ENCODE measurements around the gene FADS3.
A peak's percentile ranks its signal among the peaks of the same experiment; 100 is the strongest.

Gene FADS3

DNA sequence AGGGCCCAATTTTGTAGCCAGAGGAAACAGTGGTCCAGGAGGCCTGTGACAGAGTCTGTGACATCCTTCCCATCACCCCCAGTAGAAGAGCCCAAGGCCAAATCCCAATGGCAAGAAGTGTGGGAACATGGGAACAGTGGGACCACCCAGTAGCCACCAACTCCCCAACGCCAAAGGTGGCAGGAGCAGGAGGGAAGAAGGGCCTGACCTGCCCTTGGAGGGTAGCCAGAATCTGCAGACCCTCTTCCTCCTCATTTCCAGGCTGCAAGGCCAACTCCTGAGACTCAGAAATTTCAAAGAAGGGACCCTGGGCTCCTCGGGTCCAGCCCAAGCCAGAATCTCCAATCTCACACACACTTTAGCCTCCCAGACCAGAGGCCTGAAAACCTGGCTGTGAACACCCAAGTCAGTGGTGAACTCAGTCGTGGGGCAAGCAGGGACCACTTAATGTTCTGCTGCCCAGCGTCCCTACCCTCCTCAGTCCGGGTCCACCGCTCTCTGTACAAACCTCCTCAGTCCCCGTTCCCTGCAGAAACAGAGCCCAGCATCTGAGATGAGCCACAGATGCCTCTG lies 19.9 kb upstream of the FADS3 start:
- no peak overlapping the region for H2AFZ ChIP-seq (ENCODE audit: low read depth, low read length)
- no peaks in the 10 kb centered on the region for H3K4me1 ChIP-seq (ENCODE audit: insufficient read depth, low read length)
- no peaks in the 10 kb centered on the region for H3K36me3 ChIP-seq (ENCODE audit: insufficient read depth, low read length)
- peaks cover 16% of the 10 kb centered on the region for H3K27me3 ChIP-seq (ENCODE audit: insufficient read depth, low read length)
- H3K4me3 ChIP-seq (ENCODE audit: low read length) = no peak overlapping the region
- no peaks in the 10 kb centered on the region for H3K9me3 ChIP-seq (ENCODE audit: low read length)

DNA sequence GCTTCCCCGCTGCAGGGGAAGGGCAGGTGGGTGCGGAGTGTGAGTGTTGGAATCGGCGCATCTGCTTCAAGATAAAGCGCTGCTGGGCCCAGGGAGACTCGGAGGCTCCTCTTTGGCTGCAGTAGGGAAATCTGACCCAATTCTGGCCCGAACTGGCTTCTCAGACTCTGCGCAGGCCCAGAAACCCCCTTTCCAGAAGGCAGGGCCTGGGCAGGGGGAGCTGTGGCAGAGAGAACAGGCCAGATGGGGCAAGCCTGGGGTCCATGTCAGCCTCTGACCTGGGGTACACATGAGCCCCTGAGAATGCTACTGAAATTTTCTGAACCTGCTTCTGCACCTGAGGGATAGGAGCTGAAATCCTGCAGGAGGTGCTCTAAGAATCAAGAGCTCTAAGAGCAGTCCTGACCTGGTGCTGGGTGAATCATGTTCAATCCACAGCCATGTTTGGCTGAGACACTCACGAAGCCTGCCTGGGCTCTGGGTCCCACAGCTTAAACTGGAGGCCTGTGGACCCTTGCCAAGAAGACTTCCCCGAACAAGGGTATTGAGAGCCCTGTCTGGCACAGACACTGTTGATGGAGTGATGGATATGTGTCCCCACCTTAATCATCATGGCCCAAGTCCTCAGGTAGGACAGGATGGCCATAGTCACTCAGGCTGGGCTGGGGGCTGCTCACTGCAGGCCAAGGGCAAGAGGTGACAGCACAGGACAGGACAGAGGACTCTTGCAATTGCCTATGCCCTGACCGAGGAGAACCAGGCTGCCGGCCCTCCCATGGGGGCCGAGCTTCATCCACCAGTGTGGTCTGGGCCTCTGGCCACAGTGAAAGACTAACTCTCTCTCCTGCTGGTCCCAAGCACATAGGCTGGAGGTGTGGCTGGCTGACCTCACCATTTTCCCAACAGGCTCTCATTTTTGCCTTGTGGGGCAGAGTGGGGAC lies 19.1 kb upstream of the FADS3 start:
- Histone ChIP-seq H3K27me3 (ENCODE audit: insufficient read depth, low read length) (peaks cover 14% of the 10 kb centered on the region), H3K9me3 (ENCODE audit: low read length) (no peaks in the 10 kb centered on the region), H2AFZ (ENCODE audit: low read depth, low read length) (no peak overlapping the region), H3K4me3 (ENCODE audit: low read length) (no peak overlapping the region), H3K4me1 (ENCODE audit: insufficient read depth, low read length) (no peaks in the 10 kb centered on the region), H3K36me3 (ENCODE audit: insufficient read depth, low read length) (no peaks in the 10 kb centered on the region)

DNA sequence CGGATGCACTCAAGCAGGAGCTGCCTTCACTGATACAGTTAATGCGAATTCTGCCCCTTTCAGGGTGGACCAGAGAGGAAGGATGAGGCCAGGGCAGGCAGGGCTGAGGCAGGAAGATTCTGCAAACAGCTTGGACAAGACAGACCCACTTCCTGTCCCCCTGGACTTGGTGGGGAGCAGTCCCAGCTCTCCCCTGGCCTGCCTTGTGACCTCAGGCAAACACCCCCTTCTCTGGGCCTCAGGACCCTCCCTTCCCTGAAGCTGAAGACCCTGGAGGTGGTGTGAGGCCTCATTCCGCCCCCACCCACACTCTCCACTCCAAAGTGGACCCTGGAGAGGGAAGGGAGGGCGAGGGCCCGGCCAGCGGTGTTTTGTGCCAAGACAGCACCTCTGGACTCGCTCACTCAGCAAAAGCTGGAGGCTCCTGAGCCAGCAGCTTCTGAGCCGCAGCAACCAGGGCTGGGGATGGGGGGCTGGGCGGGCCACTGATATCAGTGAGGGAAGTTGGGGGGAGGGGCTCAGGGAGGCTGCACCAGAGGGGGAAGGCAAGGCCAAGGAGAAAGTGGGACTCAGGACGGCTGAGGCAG lies 17.5 kb upstream of the FADS3 start:
- Histone ChIP-seq H3K4me3 (ENCODE audit: low read length) (no peak overlapping the region), H3K9me3 (ENCODE audit: low read length) (no peaks in the 10 kb centered on the region), H3K36me3 (ENCODE audit: insufficient read depth, low read length) (no peaks in the 10 kb centered on the region), H2AFZ (ENCODE audit: low read depth, low read length) (no peak overlapping the region), H3K27me3 (ENCODE audit: insufficient read depth, low read length) (peaks cover 5% of the 10 kb centered on the region), H3K4me1 (ENCODE audit: insufficient read depth, low read length) (peaks cover 5% of the 10 kb centered on the region)

DNA sequence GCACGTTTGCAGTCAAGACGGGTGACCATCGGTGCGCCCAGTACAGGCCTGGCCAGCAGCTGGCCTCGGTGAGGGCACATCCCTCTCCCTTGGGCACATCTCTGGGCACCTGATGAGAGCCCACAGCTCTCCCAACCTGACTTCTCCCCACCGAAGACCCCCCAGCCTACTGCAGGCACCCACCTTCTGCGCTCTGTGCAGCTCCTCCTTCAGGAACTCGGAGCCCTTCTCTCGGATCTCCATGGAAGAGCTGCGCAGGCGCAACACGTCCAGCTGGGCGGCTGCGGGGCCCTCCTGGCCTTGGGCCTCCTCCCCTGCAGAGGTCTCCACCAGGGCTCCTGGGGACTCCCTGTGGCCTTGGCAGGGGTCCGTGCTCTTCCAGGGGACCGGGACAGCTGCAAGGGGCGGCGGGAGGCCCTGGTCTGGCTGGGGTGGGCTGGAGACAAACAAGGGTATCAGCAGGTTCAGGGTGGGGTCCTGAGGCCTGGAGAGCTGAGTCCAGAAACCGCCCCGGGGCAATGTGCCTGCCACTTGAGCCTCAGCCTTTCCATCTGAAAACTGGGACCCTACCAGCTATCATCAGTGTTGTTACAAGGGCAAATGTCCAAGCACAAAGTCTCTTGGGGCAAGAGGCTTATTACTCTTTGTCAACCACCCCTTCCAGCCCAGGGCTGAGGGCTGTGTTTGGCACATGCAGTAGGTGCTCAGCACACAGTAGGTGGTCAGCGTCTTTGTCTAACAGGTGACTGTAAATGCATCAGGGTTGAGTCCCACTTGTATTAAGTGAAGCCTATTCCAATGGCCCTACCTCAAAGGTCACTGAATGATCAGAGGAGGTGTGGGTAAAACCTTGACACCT lies 16.8 kb upstream of the FADS3 start:
- Histone ChIP-seq H3K4me3 (ENCODE audit: low read length) (no peak overlapping the region), H3K9me3 (ENCODE audit: low read length) (no peaks in the 10 kb centered on the region), H2AFZ (ENCODE audit: low read depth, low read length) (no peak overlapping the region), H3K27me3 (ENCODE audit: insufficient read depth, low read length) (peaks cover 4% of the 10 kb centered on the region), H3K4me1 (ENCODE audit: insufficient read depth, low read length) (peaks cover 5% of the 10 kb centered on the region), H3K36me3 (ENCODE audit: insufficient read depth, low read length) (no peaks in the 10 kb centered on the region)

DNA sequence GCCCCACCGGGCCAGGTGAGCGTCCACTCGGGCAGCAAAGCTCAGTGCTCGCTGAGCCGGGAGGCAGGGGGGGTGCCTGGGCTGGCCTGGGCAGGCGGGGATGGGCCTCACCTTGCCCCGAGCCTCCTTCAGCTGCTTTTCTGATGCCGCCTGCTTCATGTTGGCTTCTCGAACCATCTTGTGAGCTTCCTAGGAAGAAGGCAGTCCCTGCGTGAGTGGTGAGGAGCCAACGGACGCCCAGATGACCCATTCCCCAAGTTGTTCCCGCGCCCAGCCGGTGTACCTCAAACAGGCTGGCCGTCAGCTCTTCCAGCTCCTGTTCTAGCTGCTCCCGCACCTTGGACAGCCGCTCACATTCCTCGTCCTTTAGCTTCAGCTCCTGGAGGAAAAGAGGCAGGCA lies 15.9 kb upstream of the FADS3 start:
- Histone ChIP-seq H3K9me3 (ENCODE audit: low read length) (no peaks in the 10 kb centered on the region), H3K27me3 (ENCODE audit: insufficient read depth, low read length) (peaks cover 4% of the 10 kb centered on the region), H3K4me3 (ENCODE audit: low read length) (no peak overlapping the region), H2AFZ (ENCODE audit: low read depth, low read length) (no peak overlapping the region), H3K36me3 (ENCODE audit: insufficient read depth, low read length) (no peaks in the 10 kb centered on the region), H3K4me1 (ENCODE audit: insufficient read depth, low read length) (peaks cover 5% of the 10 kb centered on the region)

DNA sequence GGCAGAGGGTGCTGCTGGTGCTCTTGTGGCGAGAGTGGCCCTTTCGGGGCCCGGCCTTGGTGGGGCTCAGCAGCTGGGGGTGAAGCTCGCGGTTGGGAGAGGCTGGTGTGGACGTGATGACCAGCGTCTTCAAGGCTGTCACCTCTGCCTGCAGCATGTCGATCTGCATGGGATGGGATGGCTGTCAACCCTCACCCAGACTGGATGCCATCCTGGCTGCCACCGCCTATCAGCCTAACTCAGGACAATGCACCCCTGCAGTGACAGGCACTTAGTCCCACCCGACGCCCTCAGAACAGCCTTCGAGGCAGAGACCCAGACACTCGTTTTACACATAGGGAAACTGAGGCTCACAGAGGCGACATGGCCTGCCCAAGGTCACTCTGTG lies 15.2 kb upstream of the FADS3 start:
- no peaks in the 10 kb centered on the region for H3K9me3 ChIP-seq (ENCODE audit: low read length)
- H3K4me3 ChIP-seq (ENCODE audit: low read length) = no peak overlapping the region

DNA sequence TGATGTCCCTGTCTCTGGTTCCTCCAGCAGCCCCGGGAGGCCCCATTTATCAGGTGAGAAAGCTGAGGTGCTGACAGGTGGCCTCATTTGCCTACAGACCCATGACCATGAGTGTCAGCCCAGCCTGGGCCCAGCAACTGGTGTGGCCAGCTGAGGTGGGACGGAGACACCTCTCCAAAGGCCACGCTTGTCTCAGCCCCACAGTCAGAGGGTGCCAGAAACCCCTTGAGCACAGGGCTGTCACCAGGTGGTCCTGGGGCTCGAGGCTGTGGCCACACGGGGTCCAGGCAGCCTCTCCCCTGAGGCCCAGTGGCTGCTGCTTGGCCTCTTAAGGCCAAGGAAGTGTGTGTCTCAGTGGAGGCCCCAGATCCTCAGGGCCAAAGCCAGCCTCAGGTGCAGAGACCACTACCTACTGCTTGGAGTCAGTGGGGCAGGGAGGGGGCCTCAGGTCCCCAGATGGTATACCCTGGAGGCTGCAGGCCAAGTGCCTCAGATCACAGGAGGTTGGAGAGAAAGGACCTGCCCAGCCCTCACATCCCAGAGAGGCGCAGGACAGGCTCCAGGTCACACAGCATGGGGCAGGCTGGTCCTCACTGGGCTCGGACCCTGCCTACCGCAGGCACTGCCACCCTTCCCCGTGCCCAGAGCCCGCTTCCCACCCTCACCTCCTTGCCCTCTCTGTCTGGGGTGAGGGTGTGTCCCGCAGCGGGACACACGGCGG lies 14.6 kb upstream of the FADS3 start:
- Histone ChIP-seq H3K36me3 (ENCODE audit: insufficient read depth, low read length) (no peaks in the 10 kb centered on the region), H3K9me3 (ENCODE audit: low read length) (no peaks in the 10 kb centered on the region), H3K4me3 (ENCODE audit: low read length) (no peak overlapping the region), H3K27me3 (ENCODE audit: insufficient read depth, low read length) (peaks cover 4% of the 10 kb centered on the region), H2AFZ (ENCODE audit: low read depth, low read length) (no peak overlapping the region), H3K4me1 (ENCODE audit: insufficient read depth, low read length) (peaks cover 5% of the 10 kb centered on the region)

More for the DNA sequence above, 15.2 kb upstream of the FADS3 start:
- peaks cover 5% of the 10 kb centered on the region for H3K4me1 ChIP-seq (ENCODE audit: insufficient read depth, low read length)
- H2AFZ ChIP-seq (ENCODE audit: low read depth, low read length) = no peak overlapping the region
- H3K36me3 ChIP-seq (ENCODE audit: insufficient read depth, low read length) = no peaks in the 10 kb centered on the region
- H3K27me3 ChIP-seq (ENCODE audit: insufficient read depth, low read length) = peaks cover 4% of the 10 kb centered on the region

DNA sequence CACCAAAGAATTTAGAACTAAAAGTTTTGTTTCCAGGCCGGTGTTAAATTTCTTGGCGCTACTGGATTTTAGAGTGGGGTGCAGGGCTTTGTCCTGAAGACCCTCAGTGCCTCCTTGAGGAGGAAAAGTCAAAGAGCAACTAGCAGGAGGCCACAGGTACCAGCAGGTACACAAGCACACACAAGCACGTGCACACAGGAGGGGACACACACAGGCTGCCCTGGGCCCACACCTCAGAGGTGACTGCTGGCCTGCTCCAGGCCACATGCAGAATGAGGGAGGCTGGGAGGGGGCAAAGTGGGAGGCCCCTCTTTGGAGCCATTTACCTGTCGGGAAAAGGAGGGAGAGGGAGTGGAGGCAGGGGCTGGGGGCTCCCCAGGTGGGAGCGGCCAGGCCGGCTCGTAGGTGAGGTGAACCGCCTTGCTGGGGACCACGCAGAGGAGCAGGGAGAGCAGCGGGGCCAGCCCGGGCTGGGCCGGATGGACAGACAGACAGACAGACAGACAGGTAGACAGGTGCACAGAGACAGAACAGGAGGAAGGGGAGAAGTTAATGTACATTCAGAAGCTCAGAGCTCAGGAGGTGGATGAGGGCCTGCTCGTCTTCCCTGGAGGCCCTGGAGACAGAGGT lies 13.8 kb upstream of the FADS3 start:
- H3K27me3 ChIP-seq (ENCODE audit: insufficient read depth, low read length) = peaks cover 4% of the 10 kb centered on the region
- H3K36me3 ChIP-seq (ENCODE audit: insufficient read depth, low read length) = no peaks in the 10 kb centered on the region
- peaks cover 5% of the 10 kb centered on the region for H3K4me1 ChIP-seq (ENCODE audit: insufficient read depth, low read length)
- H3K4me3 ChIP-seq (ENCODE audit: low read length) = no peak overlapping the region
- H2AFZ ChIP-seq (ENCODE audit: low read depth, low read length) = no peak overlapping the region
- no peaks in the 10 kb centered on the region for H3K9me3 ChIP-seq (ENCODE audit: low read length)

DNA sequence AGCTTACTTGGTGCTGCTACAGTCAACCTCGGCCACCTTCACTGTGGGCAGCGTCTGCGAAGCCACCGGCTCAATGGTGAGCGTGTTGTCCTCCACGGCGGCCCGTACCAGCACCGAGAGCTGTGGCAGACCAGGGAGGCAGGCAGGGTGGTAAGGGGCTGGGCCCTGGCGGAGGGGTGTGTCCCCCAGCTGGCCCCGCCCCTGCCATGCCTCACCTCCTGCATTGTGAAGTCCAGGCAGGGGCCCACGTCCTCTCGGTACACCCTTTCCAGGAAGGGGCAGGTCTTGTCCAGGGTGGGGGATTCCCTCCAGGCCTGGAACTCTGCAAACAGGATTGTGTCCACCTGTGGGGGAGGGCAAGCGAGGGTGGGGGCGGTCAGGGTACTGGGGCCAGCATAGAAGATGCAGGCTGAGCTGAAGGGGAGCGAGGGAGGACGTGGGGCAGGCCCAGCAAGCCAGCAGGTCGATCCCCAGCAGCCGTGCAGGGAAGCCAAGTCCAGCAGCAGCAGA lies 13.2 kb upstream of the FADS3 start:
- Histone ChIP-seq H3K9me3 (ENCODE audit: low read length) (no peaks in the 10 kb centered on the region), H3K4me1 (ENCODE audit: insufficient read depth, low read length) (peaks cover 5% of the 10 kb centered on the region), H3K4me3 (ENCODE audit: low read length) (no peak overlapping the region), H3K36me3 (ENCODE audit: insufficient read depth, low read length) (no peaks in the 10 kb centered on the region), H2AFZ (ENCODE audit: low read depth, low read length) (peak overlapping the region; percentile 20), H3K27me3 (ENCODE audit: insufficient read depth, low read length) (peaks cover 4% of the 10 kb centered on the region)

DNA sequence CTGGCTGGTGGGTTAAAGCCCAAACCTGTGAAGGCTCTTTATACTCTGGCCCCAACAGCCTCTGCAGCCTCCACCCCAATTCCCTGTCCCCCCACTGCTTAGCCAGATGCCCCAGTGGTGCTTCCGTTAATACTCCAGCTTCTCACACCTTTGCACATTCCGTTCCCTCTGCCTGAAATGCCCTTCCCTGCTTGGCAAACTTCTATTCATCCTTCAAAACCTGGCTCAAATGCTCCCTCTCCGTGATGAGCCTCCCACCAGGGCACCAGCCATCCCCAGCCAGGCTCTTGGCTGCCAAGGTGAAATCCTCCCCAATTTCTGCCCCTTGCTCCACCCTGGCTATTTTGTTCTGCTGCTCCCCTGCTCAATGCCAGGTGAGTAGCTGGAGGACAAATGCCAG lies 12.5 kb upstream of the FADS3 start:
- H3K27me3 ChIP-seq (ENCODE audit: insufficient read depth, low read length) = peaks cover 4% of the 10 kb centered on the region
- H2AFZ ChIP-seq (ENCODE audit: low read depth, low read length) = no peak overlapping the region
- no peaks in the 10 kb centered on the region for H3K36me3 ChIP-seq (ENCODE audit: insufficient read depth, low read length)
- H3K4me3 ChIP-seq (ENCODE audit: low read length) = no peak overlapping the region
- H3K4me1 ChIP-seq (ENCODE audit: insufficient read depth, low read length) = peaks cover 5% of the 10 kb centered on the region
- H3K9me3 ChIP-seq (ENCODE audit: low read length) = no peaks in the 10 kb centered on the region

DNA sequence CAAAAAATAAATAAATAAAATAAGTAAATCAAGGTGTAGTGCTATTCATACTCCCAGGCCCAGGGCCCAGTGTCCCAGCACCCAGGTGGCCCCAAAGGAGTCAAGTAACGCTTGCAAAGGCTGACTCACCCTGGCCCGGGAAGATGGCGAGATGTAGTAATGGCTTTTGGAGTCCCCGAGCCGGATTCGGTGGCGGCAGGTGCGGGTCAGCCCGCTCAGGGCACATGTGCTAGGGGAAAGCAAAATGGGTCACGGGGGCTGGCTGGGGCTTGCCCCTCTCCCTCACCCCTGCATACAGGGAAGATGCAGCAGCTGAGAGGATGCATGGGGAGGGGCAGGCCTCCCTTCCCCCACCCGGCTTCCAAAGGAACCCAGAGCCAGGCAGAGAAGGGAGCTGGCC lies 11.0 kb upstream of the FADS3 start:
- no peak overlapping the region for H3K4me3 ChIP-seq (ENCODE audit: low read length)
- H3K4me1 ChIP-seq (ENCODE audit: insufficient read depth, low read length) = peaks cover 5% of the 10 kb centered on the region
- no peaks in the 10 kb centered on the region for H3K9me3 ChIP-seq (ENCODE audit: low read length)
- H3K36me3 ChIP-seq (ENCODE audit: insufficient read depth, low read length) = no peaks in the 10 kb centered on the region
- no peaks in the 10 kb centered on the region for H3K27me3 ChIP-seq (ENCODE audit: insufficient read depth, low read length)
- no peak overlapping the region for H2AFZ ChIP-seq (ENCODE audit: low read depth, low read length)

DNA sequence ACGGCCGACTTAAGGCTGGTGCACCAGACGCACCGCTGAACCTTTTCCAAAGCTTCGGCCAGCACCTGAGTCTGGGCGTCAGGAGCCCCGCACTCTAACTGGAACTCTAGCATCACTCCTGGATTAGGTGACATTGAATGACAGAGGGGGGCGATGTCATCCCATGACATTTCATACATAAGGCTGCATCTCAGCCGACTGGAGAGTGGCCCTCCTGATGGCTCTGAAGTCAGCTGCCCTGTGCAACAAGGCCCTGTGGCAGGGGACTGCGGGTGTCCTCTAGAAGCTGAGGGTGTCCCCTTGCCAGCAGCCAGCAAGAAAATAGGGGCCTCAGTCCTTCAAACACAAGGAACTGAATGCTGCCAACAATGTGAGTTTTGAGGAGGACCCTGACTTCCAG lies 10.1 kb upstream of the FADS3 start:
- H3K36me3 ChIP-seq (ENCODE audit: insufficient read depth, low read length) = no peaks in the 10 kb centered on the region
- no peaks in the 10 kb centered on the region for H3K27me3 ChIP-seq (ENCODE audit: insufficient read depth, low read length)
- H3K9me3 ChIP-seq (ENCODE audit: low read length) = no peaks in the 10 kb centered on the region
- peaks cover 5% of the 10 kb centered on the region for H3K4me1 ChIP-seq (ENCODE audit: insufficient read depth, low read length)
- no peak overlapping the region for H2AFZ ChIP-seq (ENCODE audit: low read depth, low read length)
- no peak overlapping the region for H3K4me3 ChIP-seq (ENCODE audit: low read length)
